ENCODE data around the gene CADPS.

The CADPS gene

GRCh38 chr3:62644493-62644892 is 230.7 kb downstream of the CADPS start:
- no peak for ATAC-seq
- TF ChIP-seq ZNF8 (CRISPR knock-in tag; IDR thresholded peaks at IDR 0.05) (no peak), RARB (CRISPR knock-in tag; IDR thresholded peaks at IDR 0.05) (no peak), ZFP3 (CRISPR knock-in tag; IDR thresholded peaks at IDR 0.05) (no peak)

DNA sequence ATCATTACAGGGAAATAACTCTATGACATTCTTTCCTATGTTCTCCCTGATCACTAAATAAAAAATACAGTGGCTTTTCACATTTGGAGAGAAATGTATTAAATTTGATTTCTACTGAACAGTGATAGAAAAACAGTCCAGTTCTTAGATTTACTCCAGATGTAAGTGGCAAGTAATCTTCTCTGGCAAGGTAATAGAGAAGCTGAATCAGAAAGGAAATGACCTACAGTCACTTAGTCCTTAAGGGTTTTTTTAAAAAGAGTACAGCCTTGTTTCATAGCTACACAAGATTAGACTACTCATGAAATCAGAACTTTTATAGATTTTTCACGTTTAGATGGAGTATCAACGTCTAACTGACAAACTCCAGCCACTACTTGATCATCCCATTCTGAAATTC is 236.9 kb downstream of the CADPS start:
- ATAC-seq: no peak
- TF ChIP-seq SNAI2 (CRISPR knock-in tag; IDR thresholded peaks at IDR 0.05): no peak
- TF ChIP-seq, protein P1, sequence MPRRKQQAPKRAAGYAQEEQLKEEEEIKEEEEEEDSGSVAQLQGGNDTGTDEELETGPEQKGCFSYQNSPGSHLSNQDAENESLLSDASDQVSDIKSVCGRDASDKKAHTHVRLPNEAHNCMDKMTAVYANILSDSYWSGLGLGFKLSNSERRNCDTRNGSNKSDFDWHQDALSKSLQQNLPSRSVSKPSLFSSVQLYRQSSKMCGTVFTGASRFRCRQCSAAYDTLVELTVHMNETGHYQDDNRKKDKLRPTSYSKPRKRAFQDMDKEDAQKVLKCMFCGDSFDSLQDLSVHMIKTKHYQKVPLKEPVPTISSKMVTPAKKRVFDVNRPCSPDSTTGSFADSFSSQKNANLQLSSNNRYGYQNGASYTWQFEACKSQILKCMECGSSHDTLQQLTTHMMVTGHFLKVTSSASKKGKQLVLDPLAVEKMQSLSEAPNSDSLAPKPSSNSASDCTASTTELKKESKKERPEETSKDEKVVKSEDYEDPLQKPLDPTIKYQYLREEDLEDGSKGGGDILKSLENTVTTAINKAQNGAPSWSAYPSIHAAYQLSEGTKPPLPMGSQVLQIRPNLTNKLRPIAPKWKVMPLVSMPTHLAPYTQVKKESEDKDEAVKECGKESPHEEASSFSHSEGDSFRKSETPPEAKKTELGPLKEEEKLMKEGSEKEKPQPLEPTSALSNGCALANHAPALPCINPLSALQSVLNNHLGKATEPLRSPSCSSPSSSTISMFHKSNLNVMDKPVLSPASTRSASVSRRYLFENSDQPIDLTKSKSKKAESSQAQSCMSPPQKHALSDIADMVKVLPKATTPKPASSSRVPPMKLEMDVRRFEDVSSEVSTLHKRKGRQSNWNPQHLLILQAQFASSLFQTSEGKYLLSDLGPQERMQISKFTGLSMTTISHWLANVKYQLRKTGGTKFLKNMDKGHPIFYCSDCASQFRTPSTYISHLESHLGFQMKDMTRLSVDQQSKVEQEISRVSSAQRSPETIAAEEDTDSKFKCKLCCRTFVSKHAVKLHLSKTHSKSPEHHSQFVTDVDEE (CRISPR knock-in tag; IDR thresholded peaks at IDR 0.05): no peak

- no peak for ATAC-seq
- TF ChIP-seq ZFP30 (CRISPR knock-in tag; IDR thresholded peaks at IDR 0.05) (no peak), SNAI2 (CRISPR knock-in tag; IDR thresholded peaks at IDR 0.05) (no peak), OSR1 (CRISPR knock-in tag; IDR thresholded peaks at IDR 0.05) (no peak), POU6F1 (CRISPR knock-in tag; IDR thresholded peaks at IDR 0.05; ENCODE audit: borderline replicate concordance, low read depth) (no peak), ZNF565 (CRISPR knock-in tag; conservative IDR thresholded peaks at IDR 0.05; ENCODE audit: low read depth) (no peak), TOX (CRISPR knock-in tag; IDR thresholded peaks at IDR 0.05; ENCODE audit: borderline replicate concordance) (no peak), PPARA (CRISPR knock-in tag; IDR thresholded peaks at IDR 0.05; ENCODE audit: borderline replicate concordance) (no peak)
- TF ChIP-seq, protein P1 (CRISPR knock-in tag; IDR thresholded peaks at IDR 0.05): no peak
Observed at GRCh38 chr3:62636235-62636826, 238.9 kb downstream of the CADPS start.

- peak; percentile 56; the same call in 1 of the 3 replicates for ATAC-seq
Observed at GRCh38 chr3:62632510-62633294, 242.5 kb downstream of the CADPS start.

More at GRCh38 chr3:62632510-62633294, 242.5 kb downstream of the CADPS start:
- TF ChIP-seq TOX (CRISPR knock-in tag; IDR thresholded peaks at IDR 0.05; ENCODE audit: borderline replicate concordance) (no peak), CSRNP3 (CRISPR knock-in tag; IDR thresholded peaks at IDR 0.05) (no peak), SNAI2 (CRISPR knock-in tag; IDR thresholded peaks at IDR 0.05) (no peak), ARNTL (CRISPR knock-in tag; IDR thresholded peaks at IDR 0.05; ENCODE audit: borderline replicate concordance, low read depth) (no peak)
- TF ChIP-seq, protein P1 (CRISPR knock-in tag; IDR thresholded peaks at IDR 0.05): no peak
